Hypothalamus (tissue), 51 donors: ENCODE data around the gene SLC16A14.
A peak's percentile ranks its signal among the peaks of the same experiment; 100 is the strongest.

Experiments
- DNase-seq, 51 donors: peaks; one replicate each; lab custom pipeline; 2025; lab: John Stamatoyannopoulos, UW

Gene SLC16A14

DNA sequence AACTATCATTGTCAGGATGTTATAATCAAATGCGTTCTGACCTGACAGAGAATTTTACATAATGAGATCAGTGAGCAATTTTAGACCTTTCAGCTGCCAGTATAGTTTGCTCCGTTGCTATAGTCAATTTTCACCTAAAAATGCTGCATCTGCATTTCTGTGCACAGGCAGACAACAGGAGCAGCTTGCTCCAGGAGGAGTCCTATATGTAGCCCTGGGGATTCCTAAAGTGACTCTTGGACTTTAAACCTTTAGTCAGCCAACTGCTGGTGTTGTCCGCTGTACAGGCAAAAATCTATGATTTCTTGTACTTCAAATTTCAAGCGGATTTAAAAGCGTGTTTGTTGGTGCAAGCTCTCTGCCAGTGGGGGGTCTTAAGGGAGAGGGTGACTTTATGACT is 25.7 kb downstream of the SLC16A14 start:
- no peak for DNase-seq

DNA sequence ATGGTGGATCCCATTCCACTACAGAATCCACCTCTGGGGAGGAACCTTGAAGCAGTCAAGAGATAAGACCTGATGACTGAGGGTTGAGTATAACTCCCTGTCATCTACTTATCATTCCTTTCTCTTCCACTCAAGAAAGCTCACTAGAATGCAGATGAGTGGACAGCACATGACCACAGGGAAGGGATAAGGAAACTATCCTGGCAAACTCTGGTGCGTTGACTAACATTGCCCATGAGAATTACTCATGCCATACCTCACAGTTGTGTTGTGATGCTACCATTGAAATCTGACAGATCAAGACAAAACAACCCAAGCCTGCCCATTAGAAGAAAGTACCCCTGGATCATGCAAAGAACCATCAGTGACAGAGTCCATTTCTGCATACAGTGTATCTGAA is 26.5 kb downstream of the SLC16A14 start:
- no peak for DNase-seq

DNA sequence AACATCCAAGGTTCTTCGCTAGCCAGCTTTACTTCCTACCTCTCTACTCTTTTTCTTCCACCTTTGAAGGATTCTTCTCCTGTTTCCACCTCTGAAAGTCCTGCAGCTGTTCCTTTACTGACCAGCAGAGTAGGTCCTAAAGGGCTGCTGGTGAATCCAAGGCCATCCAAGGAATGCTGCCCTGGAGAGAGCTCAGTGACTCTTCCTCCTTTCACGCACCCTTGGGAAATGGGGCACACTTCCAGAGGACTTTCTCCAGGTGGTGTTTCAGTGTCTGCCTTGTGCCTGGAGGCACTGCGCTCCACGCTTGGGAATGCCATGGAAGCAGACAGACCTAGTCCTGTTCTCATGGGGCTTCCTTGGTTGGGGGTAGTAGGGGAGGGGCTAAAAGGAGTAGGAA is 45.4 kb downstream of the SLC16A14 start:
- no peak for DNase-seq

DNA sequence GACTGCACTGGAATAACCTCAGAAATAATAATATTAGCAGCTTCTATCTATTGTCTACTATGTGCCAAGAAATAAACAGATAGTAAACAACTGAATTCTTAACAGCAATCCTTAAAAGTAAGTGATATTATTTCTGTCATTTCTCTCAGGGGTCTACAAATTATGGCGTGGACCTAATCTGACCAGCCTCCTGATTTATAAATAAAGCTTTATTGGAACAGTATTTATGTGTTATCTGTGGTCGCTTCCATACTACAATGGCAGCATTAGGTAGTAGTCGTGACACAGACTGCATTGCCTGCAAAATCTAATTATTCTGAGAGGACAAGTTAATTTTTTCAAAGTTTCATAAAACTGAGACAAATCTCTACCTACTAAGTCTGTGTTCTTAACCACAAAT is 49.0 kb downstream of the SLC16A14 start:
- no peak for DNase-seq

DNA sequence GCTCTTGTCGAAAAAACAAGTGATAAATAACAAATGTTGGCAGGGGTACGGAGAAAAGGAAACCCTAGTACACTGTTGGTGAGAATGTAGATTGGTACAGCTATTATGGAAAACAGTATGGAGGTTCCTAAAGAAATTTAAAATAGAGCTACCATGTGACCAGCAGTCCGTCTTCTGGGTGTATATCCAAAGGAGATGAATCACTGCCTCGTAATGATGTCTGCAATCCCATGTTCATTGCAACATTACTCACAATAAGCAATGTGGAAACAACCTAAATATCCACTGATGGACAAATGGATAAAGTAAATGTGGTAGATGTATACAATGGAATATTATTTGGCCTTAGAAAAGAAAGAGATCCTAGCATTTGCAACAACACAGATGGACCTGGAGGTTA is 50.6 kb downstream of the SLC16A14 start:
- DNase-seq: no peak

DNA sequence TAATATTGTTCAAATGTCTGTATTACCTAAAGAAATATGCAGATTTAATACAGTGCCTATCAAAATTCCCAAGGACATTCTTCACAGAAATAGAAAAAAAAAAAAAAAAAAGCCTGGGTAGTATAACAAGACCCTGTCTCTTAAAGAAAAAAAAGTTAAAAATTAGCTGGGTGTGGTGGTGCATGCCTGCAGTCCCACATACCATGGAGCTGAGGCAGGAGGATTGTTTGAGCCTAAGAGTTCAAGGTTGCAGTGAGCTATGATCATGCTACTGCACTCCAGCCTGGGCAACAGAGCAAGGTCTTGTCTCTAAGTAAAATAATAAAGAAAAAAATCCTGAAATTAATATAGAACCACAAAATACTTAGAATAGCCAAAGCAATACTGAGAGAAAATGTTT is 51.9 kb downstream of the SLC16A14 start:
- DNase-seq: no peak

DNA sequence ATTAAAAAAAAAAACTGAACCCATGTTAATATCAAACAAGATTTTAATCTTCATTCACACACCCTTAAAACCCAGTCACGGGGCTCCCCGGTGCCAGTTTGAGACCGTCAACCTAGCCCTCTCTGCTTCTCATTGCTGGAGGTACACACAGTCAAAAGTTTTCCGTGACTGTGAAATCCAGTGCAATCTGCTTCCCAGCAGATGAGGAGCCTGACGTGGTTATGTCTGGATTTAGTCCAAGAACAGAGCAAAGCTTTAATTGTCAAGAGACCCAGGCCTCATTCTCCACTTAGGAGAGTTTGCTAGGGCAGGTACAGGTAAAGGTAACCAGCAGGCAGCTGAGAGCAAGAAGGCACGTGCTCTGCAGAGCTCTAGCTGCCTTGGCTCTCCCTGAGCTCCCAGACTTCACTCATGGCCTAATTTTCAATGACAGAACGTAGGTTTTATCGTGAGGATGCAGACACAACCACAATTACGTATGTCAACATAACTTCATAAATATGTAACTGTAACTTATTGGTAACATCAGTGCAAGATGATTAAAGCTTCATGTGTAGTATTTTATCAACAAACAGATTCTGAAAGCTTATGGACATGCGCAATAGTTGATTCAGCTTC is 56.3 kb downstream of the SLC16A14 start:
- no peak for DNase-seq

DNA sequence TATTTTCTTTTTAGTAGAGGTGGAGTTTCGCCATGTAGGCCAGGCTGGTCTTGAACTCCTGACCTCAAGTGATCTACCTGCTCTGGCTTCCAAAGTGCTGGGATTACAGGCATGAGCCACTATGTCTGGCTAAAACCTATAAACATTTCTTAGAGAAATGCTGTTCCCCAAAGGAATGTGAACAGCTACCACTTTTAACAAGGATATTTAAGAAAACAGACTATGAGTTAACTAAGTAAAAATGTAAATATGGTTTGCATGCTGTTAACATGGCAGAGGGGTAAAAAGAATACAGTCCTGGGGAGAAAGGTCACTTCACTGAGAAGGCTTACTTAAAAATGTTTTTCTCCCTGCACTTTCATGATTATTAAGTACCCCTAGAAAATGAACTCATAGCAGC is 57.1 kb downstream of the SLC16A14 start:
- DNase-seq: no peak

DNA sequence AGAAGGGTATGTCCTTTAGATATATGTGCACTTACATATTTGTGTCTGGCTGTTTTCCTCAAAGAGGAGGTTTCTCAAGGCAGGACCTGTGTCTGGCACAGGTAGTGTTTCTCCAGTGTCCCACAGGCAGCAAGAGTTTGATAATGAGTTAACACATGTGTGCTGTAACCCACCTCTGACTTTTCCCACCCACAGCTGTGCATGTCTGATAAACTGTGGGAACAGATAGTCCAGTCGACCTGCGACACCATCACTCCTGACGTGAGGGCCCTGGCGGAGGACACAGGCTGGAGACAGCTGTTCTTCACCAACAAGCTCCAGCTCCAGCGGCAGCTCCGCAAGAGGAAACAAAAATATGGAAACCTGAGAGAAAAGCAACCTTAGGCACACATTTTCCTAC is 58.2 kb downstream of the SLC16A14 start:
- no peak for DNase-seq

DNA sequence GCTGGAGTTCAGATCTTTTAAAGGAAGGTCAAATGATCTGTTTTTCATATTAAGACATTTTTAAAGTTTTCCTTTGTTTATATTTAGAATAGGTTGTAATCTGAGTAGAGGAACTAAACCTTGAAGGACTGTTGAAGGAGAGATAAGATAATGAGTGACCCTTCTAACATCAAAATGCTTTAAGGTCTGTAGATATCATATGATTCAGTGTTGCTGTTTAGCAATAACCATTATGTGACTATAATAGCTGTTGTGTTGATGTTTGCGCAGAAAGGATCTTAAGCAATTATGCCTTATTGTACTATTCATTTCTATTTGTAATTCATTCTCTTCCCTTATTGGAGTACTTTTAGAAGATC is 60.0 kb downstream of the SLC16A14 start:
- DNase-seq: no peak

DNA sequence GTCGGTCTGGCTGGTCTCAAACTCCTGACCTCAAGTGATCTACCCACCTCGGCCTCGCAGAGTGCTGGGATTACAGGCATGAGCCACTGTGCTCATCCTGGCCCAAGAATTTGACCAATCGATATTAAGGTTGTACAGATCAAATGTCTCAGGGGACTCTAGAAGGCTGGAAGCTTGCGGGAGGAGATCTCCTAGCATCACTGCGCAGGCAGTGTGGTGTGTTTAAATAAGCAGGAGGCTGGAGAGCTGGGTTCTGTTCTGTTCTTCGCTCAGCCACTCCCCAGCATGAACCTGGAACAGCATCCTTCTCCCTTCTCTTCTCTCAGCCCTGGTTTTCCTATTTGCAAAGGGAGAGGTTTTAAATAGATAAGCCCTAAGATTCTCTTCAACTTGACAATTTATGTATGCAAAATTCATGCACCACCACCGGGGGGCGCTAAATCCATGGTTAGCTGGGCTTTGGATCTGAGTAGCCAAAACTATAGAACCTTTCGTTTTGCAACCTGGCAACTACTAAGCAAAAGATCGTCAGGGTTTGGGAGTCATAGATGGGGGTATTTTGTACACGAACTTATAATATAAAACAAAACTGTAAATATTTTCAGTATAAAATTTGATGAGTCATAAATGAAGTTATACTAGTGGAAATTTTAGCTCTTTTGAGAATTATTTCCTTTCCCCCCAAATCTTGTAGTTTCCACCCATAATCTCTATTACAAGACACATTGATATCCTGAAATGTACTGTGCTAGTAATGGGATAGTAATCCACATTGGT is 60.6 kb downstream of the SLC16A14 start:
- DNase-seq: peak in 47 of 51 donors; percentile 1 to 84 (median 34)

DNA sequence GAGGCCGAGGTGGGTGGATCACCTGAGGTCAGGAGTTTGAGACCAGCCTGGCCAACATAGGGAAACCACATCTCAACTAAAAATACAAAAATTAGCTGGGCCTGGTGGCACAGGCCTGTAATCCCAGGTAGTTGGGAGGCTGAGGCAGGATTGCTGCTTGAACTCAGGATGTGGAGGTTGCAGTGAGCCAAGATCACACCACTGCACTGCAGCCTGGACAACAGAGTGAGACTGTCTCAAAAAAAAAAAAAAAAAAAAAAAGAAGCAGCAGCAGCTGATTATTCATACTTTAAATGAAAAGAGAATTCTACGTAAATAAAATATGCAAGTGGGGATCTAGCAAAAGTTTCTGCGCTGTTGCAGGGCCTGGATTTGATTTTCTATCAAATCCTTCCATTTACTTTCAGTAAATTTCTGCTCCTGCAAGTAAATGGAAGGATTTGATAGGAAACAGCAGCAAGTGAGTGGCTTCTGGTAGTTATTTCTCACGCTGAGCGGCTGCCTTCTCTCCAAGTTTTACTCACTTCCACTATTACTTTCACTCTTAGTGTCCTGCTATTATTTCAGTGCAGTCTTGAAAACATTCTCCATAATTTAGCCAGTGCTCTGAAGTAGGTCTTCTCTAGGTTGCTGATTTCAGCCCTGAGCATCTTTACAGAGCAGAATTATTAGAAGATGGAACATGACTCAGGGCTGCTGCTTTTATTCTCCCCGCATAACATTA is 68.4 kb downstream of the SLC16A14 start:
- peak in 1 of 51 donors; percentile 11 for DNase-seq

DNA sequence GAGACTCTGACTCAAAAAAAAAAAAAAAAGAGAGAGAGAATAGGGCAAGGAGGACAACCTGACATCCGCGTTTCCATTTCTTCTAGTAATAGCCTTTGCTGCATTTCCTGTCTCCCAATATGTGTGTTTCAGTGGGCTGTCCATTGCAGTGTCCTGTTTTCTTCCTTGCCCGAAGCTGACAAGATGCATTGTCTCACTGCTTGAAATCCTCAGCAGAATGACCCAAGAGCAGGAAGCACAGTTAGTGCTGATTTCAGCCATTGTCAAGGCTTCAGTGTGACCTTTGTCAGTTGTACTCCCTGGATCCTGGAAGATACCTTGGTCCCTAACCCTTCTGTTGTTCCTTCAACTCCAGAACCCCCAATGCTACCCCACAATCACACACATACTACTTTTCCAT is 71.2 kb downstream of the SLC16A14 start:
- DNase-seq: no peak

DNA sequence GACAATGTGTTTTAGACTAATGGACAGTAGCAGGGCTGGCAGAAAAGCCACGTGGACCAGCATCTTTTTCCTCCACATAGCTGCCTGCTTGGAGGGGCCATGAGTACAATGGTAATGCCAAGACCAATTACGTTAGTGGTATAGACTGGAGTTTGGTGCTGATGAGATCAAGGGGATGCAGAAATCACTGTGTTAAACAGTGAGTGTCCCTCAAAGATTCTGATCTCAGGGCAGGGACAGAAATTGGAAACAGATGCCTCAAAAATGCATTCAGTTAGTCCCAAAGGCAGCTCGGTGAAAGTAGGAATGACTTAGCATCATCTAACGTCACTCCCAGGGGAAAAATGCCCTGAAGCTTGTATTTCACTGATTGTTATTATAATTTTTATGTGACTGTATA is 72.4 kb downstream of the SLC16A14 start:
- no peak for DNase-seq

DNA sequence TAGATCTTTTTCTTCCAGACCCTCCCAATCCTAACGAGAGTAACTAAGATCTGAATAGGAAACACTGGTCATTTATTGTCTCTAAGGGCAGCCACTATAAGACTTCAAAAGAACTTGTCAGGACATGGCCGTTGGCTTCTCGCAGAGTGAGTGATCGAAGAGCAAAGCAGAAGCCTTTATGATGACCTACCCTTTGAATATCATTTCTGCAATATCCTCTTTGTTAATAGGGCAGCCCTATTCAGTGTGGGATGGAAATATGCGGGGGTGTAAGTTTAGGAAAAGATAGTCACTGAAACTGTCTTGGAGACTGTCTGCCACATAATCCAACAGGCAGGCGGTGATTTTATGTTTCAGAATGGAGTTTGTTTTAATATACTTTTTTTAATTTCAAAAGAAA is 75.5 kb downstream of the SLC16A14 start:
- no peak for DNase-seq
